ENCODE data around the gene RXRA.

Gene RXRA

GRCh38 chr9:134366223-134367031 lies 40.2 kb downstream of the RXRA start:
- TF ChIP-seq CTCF (IDR thresholded peaks at IDR 0.05; ENCODE audit: low read depth, low read length, missing control alignments) = no peak
- H3K4me3 ChIP-seq (ENCODE audit: low read depth, low read length) = no peak overlapping the region
- in situ Hi-C loops (cut with HindIII; ENCODE audit: low sequenced_read_pairs) = no loop called here
- peak; percentile 71 for DNase-seq (ENCODE audit: low read depth)

GRCh38 chr9:134367061-134367460 lies 40.8 kb downstream of the RXRA start:
- no peak overlapping the region for H3K4me3 ChIP-seq (ENCODE audit: low read depth, low read length)
- no peak for DNase-seq (ENCODE audit: low read depth)
- in situ Hi-C loops (cut with HindIII; ENCODE audit: low sequenced_read_pairs) = no loop called here
- TF ChIP-seq CTCF (IDR thresholded peaks at IDR 0.05; ENCODE audit: low read depth, low read length, missing control alignments) = no peak

GRCh38 chr9:134367791-134368490 lies 41.7 kb downstream of the RXRA start:
- DNase-seq (ENCODE audit: low read depth) = no peak
- no peak overlapping the region for H3K4me3 ChIP-seq (ENCODE audit: low read depth, low read length)
- no peak for TF ChIP-seq CTCF (IDR thresholded peaks at IDR 0.05; ENCODE audit: low read depth, low read length, missing control alignments)
- in situ Hi-C loops (cut with HindIII; ENCODE audit: low sequenced_read_pairs) = no loop called here

- H3K4me3 ChIP-seq (ENCODE audit: low read depth, low read length) = no peak overlapping the region
- no peak for DNase-seq (ENCODE audit: low read depth)
- no peak for TF ChIP-seq CTCF (IDR thresholded peaks at IDR 0.05; ENCODE audit: low read depth, low read length, missing control alignments)
- in situ Hi-C loops (cut with HindIII; ENCODE audit: low sequenced_read_pairs) = no loop called here
These were observed 42.3 kb downstream of the RXRA start for GRCh38 chr9:134368571-134368970.

- DNase-seq (ENCODE audit: low read depth) = no peak
- no peak overlapping the region for H3K4me3 ChIP-seq (ENCODE audit: low read depth, low read length)
- no peak for TF ChIP-seq CTCF (IDR thresholded peaks at IDR 0.05; ENCODE audit: low read depth, low read length, missing control alignments)
- in situ Hi-C loops (cut with HindIII; ENCODE audit: low sequenced_read_pairs) = no loop called here
These were observed 43.4 kb downstream of the RXRA start for GRCh38 chr9:134369416-134370212.

GRCh38 chr9:134370213-134370492 lies 43.9 kb downstream of the RXRA start:
- no peak for DNase-seq (ENCODE audit: low read depth)
- no peak for TF ChIP-seq CTCF (IDR thresholded peaks at IDR 0.05; ENCODE audit: low read depth, low read length, missing control alignments)
- in situ Hi-C loops (cut with HindIII; ENCODE audit: low sequenced_read_pairs) = no loop called here
- H3K4me3 ChIP-seq (ENCODE audit: low read depth, low read length) = no peak overlapping the region

All from astrocyte of the cerebellum (primary cell).